ENCODE measurements around the gene PWWP2B.

Gene PWWP2B

DNA sequence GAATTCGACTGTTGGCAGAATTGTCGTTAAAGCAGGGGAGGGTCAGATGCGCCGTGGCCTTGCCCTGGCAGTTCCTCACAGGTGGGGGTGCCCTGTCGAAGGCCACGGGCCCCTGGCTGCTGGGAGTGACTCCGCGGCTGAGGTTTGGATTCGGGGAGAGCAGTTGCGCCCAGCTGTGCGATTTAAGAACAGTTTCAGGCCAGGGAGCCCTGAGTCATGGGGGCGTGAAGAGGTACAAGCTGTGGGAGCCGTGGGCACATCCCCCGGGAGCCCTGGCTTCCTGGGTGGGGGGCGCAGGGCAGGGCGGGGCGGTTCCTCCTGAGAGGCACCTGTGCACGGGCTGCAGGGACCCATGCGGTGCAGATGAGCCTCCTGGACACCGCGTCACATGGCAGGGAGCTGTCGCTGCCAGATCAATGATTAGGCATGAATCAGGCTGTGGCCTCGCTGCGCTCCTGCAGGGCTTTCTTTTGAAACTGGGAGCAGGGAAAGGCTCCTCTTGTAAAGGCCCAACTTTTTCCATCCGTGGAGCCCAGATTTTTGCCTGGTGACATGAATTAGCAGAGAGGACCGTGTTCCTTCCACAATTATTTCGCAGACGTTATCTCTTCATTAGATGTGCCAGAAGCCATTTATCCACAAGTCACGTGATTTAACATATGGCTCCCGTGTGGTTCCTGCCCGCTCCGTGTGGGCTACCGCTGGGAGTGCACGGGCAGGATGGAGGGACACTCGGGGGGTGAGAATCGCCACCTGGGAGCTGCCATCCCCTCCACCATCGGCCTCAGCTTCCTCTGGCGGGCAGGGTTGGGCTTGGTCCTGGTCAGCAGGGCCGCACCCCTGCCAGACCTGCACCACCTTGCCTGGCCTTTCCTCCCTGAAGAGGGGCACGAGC is 918 bp downstream of the PWWP2B start:
- peak in 2 of 3 donors; percentile 73 to 80 for DNase-seq
- CTCF ChIA-PET, result interaction anchor here (0.7 to 5.0 kb wide), 11 partner anchors 10 to 256 kb away, joined by 3 to 25 read pairs (median 4); no protein-coding TSS in a partner anchor

DNA sequence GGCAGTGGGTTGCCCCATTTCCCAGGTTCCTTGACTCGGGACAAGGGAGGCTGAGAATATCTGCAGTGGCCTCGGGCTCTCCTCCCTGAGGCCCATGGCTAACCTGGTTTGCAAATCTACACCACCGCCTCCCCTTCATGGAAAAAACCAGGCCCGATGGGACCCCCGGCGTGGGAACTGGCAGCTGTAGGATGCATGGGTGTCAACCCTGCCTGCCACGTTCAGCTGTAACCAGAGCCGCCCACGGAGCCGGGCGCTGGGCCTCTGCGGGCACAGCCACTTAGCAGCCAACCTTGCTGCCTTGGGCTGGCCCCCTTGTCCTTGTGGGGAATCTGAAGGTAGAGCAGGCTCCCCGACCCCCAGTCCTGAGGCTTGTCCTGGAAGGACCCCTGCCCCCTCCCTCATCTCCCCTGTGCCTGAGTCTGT is 1.6 kb downstream of the PWWP2B start:
- no peak for DNase-seq
- H3K4me1 ChIP-seq (ENCODE audit: control extremely low read depth in 1 of 4, control insufficient read depth in 4 of 4, insufficient read depth in 4 of 4, low read length in 3 of 4), result peaks cover 2 to 78% (median 72%) of the 10 kb centered on the region in 4 experiments
- peaks cover 0 to 34% (median 4%) of the 10 kb centered on the region in 4 experiments for H3K36me3 ChIP-seq (ENCODE audit: control insufficient read depth in 4 of 4, insufficient read depth in 4 of 4, low read length in 3 of 4)
- ChIA-PET CTCF (interaction anchor here (0.7 to 5.0 kb wide), 8 partner anchors 10 to 61 kb away, joined by 3 to 25 read pairs (median 4); no protein-coding TSS in a partner anchor), POLR2A (interaction anchor here (0.8 kb wide), 1 partner anchor 24 kb away, joined by 3 read pairs; no protein-coding TSS in a partner anchor)
- no peaks in the 10 kb centered on the region for H3K9me3 ChIP-seq (ENCODE audit: control extremely low read depth in 1 of 5, control insufficient read depth in 4 of 5, insufficient read depth in 2 of 5, low read depth in 1 of 5, low read length in 4 of 5)
- H3K27me3 ChIP-seq (replicated peaks in 2 of 5; ENCODE audit: control insufficient read depth in 4 of 5, insufficient read depth in 5 of 5, low read length in 4 of 5), result no peaks in the 10 kb centered on the region
- peak overlapping the region in 6 of 7 experiments; percentile 61 to 85 (median 74) for H3K4me3 ChIP-seq (ENCODE audit: control insufficient read depth in 1 of 7, extremely low read depth in 1 of 7, insufficient read depth in 4 of 7, low read depth in 2 of 7, low read length in 6 of 7)
- WGBS (ENCODE audit: insufficient coverage), result 82% methylated on average over 13 of the region's 13 CpGs
- H3K27ac ChIP-seq (ENCODE audit: insufficient read depth in 1 of 2, low read depth in 1 of 2, low read length in 2 of 2, poor library complexity in 1 of 2, severe bottlenecking in 2 of 2), result no peak overlapping the region

More for the DNA sequence above, 918 bp downstream of the PWWP2B start:
- H3K36me3 ChIP-seq (ENCODE audit: control insufficient read depth in 4 of 4, insufficient read depth in 4 of 4, low read length in 3 of 4), result peaks cover 0 to 29% (median 1%) of the 10 kb centered on the region in 4 experiments
- H3K4me3 ChIP-seq (ENCODE audit: control insufficient read depth in 1 of 7, extremely low read depth in 1 of 7, insufficient read depth in 4 of 7, low read depth in 2 of 7, low read length in 6 of 7), result peak overlapping the region; percentile 36 to 85 (median 70)
- no peaks in the 10 kb centered on the region for H3K27me3 ChIP-seq (replicated peaks in 2 of 5; ENCODE audit: control insufficient read depth in 4 of 5, insufficient read depth in 5 of 5, low read length in 4 of 5)
- POLR2A ChIA-PET, result interaction anchor here (0.5 to 0.8 kb wide), 3 partner anchors 23 to 225 kb away, joined by 3 read pairs; no protein-coding TSS in a partner anchor
- H3K4me1 ChIP-seq (ENCODE audit: control extremely low read depth in 1 of 4, control insufficient read depth in 4 of 4, insufficient read depth in 4 of 4, low read length in 3 of 4), result peaks cover 2 to 80% (median 72%) of the 10 kb centered on the region in 4 experiments
- peak overlapping the region in 1 of 2 experiments; percentile 54 for H3K27ac ChIP-seq (ENCODE audit: insufficient read depth in 1 of 2, low read depth in 1 of 2, low read length in 2 of 2, poor library complexity in 1 of 2, severe bottlenecking in 2 of 2)
- H3K9me3 ChIP-seq (ENCODE audit: control extremely low read depth in 1 of 5, control insufficient read depth in 4 of 5, insufficient read depth in 2 of 5, low read depth in 1 of 5, low read length in 4 of 5), result no peaks in the 10 kb centered on the region
- 8% methylated on average over 38 of the region's 40 CpGs for WGBS (ENCODE audit: insufficient coverage)

DNA sequence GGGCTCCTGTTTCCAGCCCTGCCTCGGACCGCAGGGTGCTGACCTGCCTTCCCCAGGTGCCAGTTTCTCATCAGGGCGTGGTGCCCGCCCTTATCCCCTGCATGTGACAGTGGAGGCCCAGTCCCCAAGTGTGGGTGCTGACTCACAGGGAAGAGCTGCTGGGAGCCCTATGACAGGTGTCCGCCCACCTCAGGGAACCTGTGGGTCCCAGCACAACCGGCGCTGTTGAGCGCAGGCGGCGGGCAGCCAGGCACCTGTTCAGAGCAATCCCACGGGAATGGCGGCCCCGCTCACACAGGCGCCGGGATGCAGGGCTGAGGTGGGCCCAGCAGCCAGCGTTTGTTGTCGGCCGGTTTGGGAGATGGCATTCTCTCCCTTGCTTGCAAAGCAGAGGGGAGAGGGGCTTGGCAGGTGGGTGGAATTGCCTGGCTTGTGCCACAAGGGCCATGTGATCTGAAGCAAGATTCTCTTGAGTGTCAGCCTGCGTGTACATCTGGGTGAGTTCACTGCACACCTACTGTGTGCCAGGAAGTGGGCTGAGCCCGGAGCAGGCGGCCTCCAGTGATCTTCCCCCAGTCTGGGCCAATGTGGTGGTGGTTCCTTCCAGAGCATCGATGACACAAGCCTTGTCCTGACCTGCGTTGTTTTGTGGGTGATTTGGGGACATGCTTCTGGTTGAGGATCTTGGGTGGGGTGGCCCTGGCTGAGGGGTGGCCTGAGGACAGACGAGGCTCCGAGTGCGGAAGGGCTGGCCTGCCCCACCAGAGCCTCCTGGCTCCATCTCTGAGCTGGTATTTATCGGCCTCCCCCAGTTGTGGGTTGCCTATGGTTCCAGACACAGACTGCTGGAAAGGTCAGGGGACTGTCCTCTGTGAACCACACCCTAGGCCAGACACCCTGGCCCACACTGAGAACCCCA is 2.4 kb downstream of the PWWP2B start:
- Histone ChIP-seq H3K4me3 (ENCODE audit: control insufficient read depth in 1 of 7, extremely low read depth in 1 of 7, insufficient read depth in 4 of 7, low read depth in 2 of 7, low read length in 6 of 7) (peak overlapping the region in 1 of 7 experiments; percentile 14), H3K4me1 (ENCODE audit: control extremely low read depth in 1 of 4, control insufficient read depth in 4 of 4, insufficient read depth in 4 of 4, low read length in 3 of 4) (peaks cover 2 to 70% (median 67%) of the 10 kb centered on the region in 4 experiments), H3K27me3 (replicated peaks in 2 of 5; ENCODE audit: control insufficient read depth in 4 of 5, insufficient read depth in 5 of 5, low read length in 4 of 5) (no peaks in the 10 kb centered on the region), H3K27ac (ENCODE audit: insufficient read depth in 1 of 2, low read depth in 1 of 2, low read length in 2 of 2, poor library complexity in 1 of 2, severe bottlenecking in 2 of 2) (peak overlapping the region in 1 of 2 experiments; percentile 50), H3K36me3 (ENCODE audit: control insufficient read depth in 4 of 4, insufficient read depth in 4 of 4, low read length in 3 of 4) (peaks cover 0 to 42% (median 9%) of the 10 kb centered on the region in 4 experiments), H3K9me3 (ENCODE audit: control extremely low read depth in 1 of 5, control insufficient read depth in 4 of 5, insufficient read depth in 2 of 5, low read depth in 1 of 5, low read length in 4 of 5) (no peaks in the 10 kb centered on the region)
- 95% methylated on average over 22 of the region's 27 CpGs for WGBS (ENCODE audit: insufficient coverage)
- POLR2A ChIA-PET, result no interaction called here
- CTCF ChIA-PET, result interaction anchor here (0.9 to 5.0 kb wide), 8 partner anchors 9 to 60 kb away, joined by 3 to 25 read pairs (median 4); no protein-coding TSS in a partner anchor
- DNase-seq, result no peak

- ChIA-PET CTCF (interaction anchor here (1.0 to 5.0 kb wide), 3 partner anchors 8 to 47 kb away, joined by 3 to 25 read pairs (median 6); no protein-coding TSS in a partner anchor), POLR2A (no interaction called here)
- H3K4me1 ChIP-seq (ENCODE audit: control extremely low read depth in 1 of 4, control insufficient read depth in 4 of 4, insufficient read depth in 4 of 4, low read length in 3 of 4), result peaks cover 2 to 63% (median 60%) of the 10 kb centered on the region in 4 experiments
- no peaks in the 10 kb centered on the region for H3K9me3 ChIP-seq (ENCODE audit: control extremely low read depth in 1 of 5, control insufficient read depth in 4 of 5, insufficient read depth in 2 of 5, low read depth in 1 of 5, low read length in 4 of 5)
- 80% methylated on average over 7 of the region's 9 CpGs for WGBS (ENCODE audit: insufficient coverage)
- no peaks in the 10 kb centered on the region for H3K27me3 ChIP-seq (replicated peaks in 2 of 5; ENCODE audit: control insufficient read depth in 4 of 5, insufficient read depth in 5 of 5, low read length in 4 of 5)
- H3K4me3 ChIP-seq (ENCODE audit: control insufficient read depth in 1 of 7, extremely low read depth in 1 of 7, insufficient read depth in 4 of 7, low read depth in 2 of 7, low read length in 6 of 7), result peak overlapping the region in 2 of 7 experiments; percentile 14 to 16
- DNase-seq, result no peak
- H3K36me3 ChIP-seq (ENCODE audit: control insufficient read depth in 4 of 4, insufficient read depth in 4 of 4, low read length in 3 of 4), result peaks cover 0 to 48% (median 12%) of the 10 kb centered on the region in 4 experiments
- peak overlapping the region in 1 of 2 experiments; percentile 50 for H3K27ac ChIP-seq (ENCODE audit: insufficient read depth in 1 of 2, low read depth in 1 of 2, low read length in 2 of 2, poor library complexity in 1 of 2, severe bottlenecking in 2 of 2)
Observed at GRCh38 chr10:132400041-132400546, 3.1 kb downstream of the PWWP2B start.

DNA sequence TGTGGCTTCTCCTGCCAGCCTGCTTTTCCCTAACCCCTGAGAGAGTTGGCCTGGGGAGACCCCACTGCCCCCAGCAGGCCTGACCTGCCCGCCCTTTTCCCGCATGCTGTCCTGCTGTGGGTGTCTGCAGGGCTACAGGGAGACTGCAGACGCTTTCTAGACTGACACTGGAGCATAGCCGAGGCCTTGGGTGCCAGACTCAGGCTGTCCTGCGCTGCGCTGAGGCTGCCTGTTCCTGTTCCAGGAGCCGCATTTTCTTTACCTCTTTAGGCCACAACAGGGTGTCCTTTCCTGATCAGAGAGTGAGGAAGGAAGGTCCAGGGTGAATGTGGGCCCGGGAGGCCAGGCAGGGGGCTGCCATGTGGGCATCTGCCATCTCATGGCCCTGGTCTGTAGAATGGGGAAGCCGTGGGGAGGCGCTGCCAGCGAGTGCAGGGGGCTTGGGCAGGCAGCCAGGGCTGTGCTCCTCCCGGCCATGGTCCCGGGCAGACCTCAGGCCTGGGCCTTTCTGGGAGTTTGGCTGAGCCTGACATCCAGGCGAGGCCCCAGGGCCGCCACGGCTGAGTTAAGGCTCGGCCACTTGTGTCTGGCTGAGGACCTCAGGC is 3.6 kb downstream of the PWWP2B start:
- H3K4me1 ChIP-seq (ENCODE audit: control extremely low read depth in 1 of 4, control insufficient read depth in 4 of 4, insufficient read depth in 4 of 4, low read length in 3 of 4), result peaks cover 2 to 58% (median 55%) of the 10 kb centered on the region in 4 experiments
- CTCF ChIA-PET, result interaction anchor here (0.8 to 5.0 kb wide), 3 partner anchors 13 to 50 kb away, joined by 3 to 25 read pairs (median 3); no protein-coding TSS in a partner anchor

More for the DNA sequence above, 3.6 kb downstream of the PWWP2B start:
- WGBS (ENCODE audit: insufficient coverage), result 13% methylated on average over 16 of the region's 17 CpGs
- Histone ChIP-seq H3K9me3 (ENCODE audit: control extremely low read depth in 1 of 5, control insufficient read depth in 4 of 5, insufficient read depth in 2 of 5, low read depth in 1 of 5, low read length in 4 of 5) (no peaks in the 10 kb centered on the region), H3K27ac (ENCODE audit: insufficient read depth in 1 of 2, low read depth in 1 of 2, low read length in 2 of 2, poor library complexity in 1 of 2, severe bottlenecking in 2 of 2) (peak overlapping the region in 1 of 2 experiments; percentile 50), H3K4me3 (ENCODE audit: control insufficient read depth in 1 of 7, extremely low read depth in 1 of 7, insufficient read depth in 4 of 7, low read depth in 2 of 7, low read length in 6 of 7) (peak overlapping the region in 4 of 7 experiments; percentile 14 to 28 (median 21)), H3K27me3 (replicated peaks in 2 of 5; ENCODE audit: control insufficient read depth in 4 of 5, insufficient read depth in 5 of 5, low read length in 4 of 5) (no peaks in the 10 kb centered on the region), H3K36me3 (ENCODE audit: control insufficient read depth in 4 of 4, insufficient read depth in 4 of 4, low read length in 3 of 4) (peaks cover 2 to 54% (median 17%) of the 10 kb centered on the region in 4 experiments)
- peak in 2 of 3 donors; percentile 73 to 75 for DNase-seq
- POLR2A ChIA-PET, result no interaction called here

All from common myeloid progenitor, CD34-positive (primary cell).